Choroid plexus epithelial cell (primary cell): ENCODE results near the gene AVPI1.
"Not testable (repeated sequence)": the region's sequence is repeated elsewhere in the genome, so short reads cannot be mapped to it uniquely, and the experiment has no call there.

ENCODE experiments used
- DNase-seq: peaks from one replicate; pipeline ENCODE4 v3.0.0-alpha.2; 2010; ENCODE audit warnings: low read depth
- H3K4me3 ChIP-seq: 2 replicates; pipeline ENCODE4 v1.5.1; 2011; ENCODE audit warnings: low read depth, mild to moderate bottlenecking, control low read depth, low read length, moderate library complexity
- CTCF ChIP-seq: conservative IDR thresholded peaks from 2 replicates; pipeline ENCODE4 v1.5.1; 2011; ENCODE audit warnings: low read depth, mild to moderate bottlenecking, control low read depth, inconsistent platforms, low read length, moderate library complexity

The AVPI1 gene

DNA sequence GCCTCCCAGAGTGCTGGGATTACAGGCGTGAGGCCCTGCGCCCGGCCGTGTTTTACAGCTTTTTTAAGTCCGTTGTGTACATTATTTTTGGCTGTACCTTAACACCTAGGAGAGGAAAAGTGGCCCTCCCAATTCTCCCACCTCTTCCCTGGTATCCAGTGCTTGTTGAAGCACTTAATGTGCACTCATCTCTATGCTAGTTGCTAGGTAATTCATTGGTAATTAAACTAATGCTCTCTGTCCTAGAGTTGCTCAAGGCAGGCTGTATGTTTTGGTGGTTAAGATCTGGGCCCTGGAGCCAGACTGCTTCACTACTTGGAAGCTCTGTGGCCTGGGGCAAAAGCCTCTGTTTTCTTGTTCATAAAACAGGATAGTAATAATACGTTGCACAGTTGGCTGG, 19.6 kb downstream of the AVPI1 start:
- DNase-seq: no peak
- no peak overlapping the region for H3K4me3 ChIP-seq
- TF ChIP-seq CTCF: no peak

GRCh38 chr10:97666992-97667391, 20.0 kb downstream of the AVPI1 start:
- DNase-seq: no peak
- TF ChIP-seq CTCF: no peak
- H3K4me3 ChIP-seq: no peak overlapping the region

DNA sequence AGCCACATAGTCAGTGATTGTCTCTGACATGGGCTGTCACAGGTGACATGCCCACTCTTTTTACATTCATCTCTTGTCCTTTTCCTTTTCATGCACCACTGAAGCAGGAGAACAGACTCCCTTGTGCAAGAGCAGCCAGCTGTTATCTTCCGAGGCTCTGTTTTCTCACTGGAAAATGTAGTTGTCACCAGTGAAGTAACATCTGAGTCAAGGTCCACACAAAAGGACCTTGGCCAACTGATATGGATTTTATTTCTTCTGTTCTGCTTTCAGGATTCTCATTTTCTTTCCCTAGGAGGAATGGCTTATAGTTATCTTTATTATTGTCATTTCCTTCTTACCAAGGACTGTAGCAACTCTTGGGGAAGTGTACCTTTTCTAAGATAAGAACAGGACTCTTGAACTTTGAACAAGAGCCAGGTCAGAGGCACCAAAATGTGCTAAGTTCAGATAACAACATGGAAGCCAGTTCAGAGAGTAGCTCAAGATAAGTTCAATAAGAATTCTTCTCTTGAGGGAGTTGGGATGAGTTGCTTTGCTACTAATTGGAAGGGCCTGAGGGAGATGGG, 22.7 kb downstream of the AVPI1 start:
- H3K4me3 ChIP-seq: no peak overlapping the region
- no peak for TF ChIP-seq CTCF
- no peak for DNase-seq

DNA sequence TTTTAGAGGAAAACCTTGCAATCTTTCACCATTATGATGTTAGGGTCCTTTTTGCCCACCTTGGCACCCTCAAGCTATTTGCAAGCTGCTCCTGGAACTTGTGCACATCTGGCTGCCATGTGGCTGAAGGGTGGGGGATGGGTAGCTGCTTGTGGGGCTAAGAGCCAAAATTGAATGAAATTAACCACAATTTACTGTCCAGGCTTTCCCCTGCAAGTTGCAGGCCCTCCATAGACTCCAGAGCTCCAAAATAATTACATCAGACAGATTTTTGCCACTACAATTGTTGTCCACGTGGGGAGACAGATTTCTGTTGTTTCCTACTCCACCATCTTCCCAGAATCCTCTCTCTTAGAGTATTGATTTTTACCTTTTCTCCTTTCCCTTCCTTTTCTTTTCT, 27.5 kb downstream of the AVPI1 start:
- DNase-seq: peak; percentile 90
- no peak for TF ChIP-seq CTCF

DNA sequence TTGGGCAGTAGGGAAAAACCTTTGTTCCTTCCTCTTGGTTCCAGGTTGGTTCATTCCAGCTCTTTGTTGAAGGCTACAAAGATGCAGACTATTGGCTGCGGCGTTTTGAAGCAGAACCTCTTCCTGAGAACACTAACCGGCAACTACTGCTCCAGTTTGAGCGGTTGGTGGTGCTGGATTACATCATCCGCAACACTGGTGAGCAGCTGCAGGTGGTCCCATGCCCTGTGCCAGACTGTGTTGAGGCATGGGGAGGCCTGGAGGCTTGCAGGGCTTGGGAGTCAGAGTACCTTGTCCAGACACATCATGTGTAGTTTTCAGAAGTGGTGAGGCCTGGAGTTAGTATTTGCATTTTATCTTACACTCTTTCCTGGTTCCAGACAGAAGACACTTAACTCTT, 30.3 kb downstream of the AVPI1 start:
- TF ChIP-seq CTCF: no peak
- DNase-seq: no peak
- no peak overlapping the region for H3K4me3 ChIP-seq

More for the DNA sequence above, 27.5 kb downstream of the AVPI1 start:
- no peak overlapping the region for H3K4me3 ChIP-seq

- no peak overlapping the region for H3K4me3 ChIP-seq
- no peak for TF ChIP-seq CTCF
- peak; percentile 9 for DNase-seq
Measured at GRCh38 chr10:97651773-97652172, 35.3 kb downstream of the AVPI1 start.

GRCh38 chr10:97650726-97651125, 36.3 kb downstream of the AVPI1 start:
- H3K4me3 ChIP-seq: no peak overlapping the region
- TF ChIP-seq CTCF: no peak
- DNase-seq: no peak

GRCh38 chr10:97649405-97649750, 37.7 kb downstream of the AVPI1 start:
- DNase-seq, H3K4me3 ChIP-seq: not testable (repeated sequence)
